K562 (cell line): Measurements from ENCODE around the gene CMTR1. TPM values are rescaled to one million over a fixed set of nuclear protein-coding genes. Genes with fewer than 3 reads are reported as not detected.
"Not testable (repeated sequence)": the region's sequence is repeated elsewhere in the genome, so short reads cannot be mapped to it uniquely, and the experiment has no call there.

Experiments used
- ATAC-seq: fragments of 200-7000 bp; cut with Tn5 transposase; 3 replicates; pipeline ENCODE4 v1.9.1; 2020; ENCODE audit warnings: moderate library complexity
- BruUV-seq: library from RNA; stranded (reverse); fragments of 400-500 nt; replicated peaks from 2 replicates; lab custom pipeline; 2021; lab: Mats Ljungman, UMichigan
- CTCF ChIA-PET: fragments of 300-600 bp; formaldehyde crosslinking; extraction: SDS; loops from one replicate; lab custom pipeline; 2021; ENCODE audit warnings: low intra/inter-chr PET ratio; lab: Yijun Ruan, JAX
- POLR2A ChIA-PET: fragments of 300-600, 350-650 bp; sonication (Branson Sonifier 250); formaldehyde crosslinking; extraction: SDS; loops from one replicate; lab custom pipeline; 2021; ENCODE audit warnings: antibody characterized with exemption, inconsistent platforms; lab: Yijun Ruan, JAX
- DNase-seq, 4 experiments: peaks; one replicate each; pipeline versions ENCODE4 v3.0.0 to v3.0.0-alpha.2; 2011 to 2018; ENCODE audit warnings: low spot score in 3 of 4, mixed read lengths in 3 of 4; ENCODE audit errors: extremely low read depth in 1 of 4
- FAIRE-seq: peaks from 2 replicates; lab custom pipeline; 2011; peaks lifted over from hg19 to GRCh38; lab: Jason Lieb, UNC
- H2AFZ ChIP-seq: 2 replicates; pipeline ENCODE4 v1.6.0; 2011; ENCODE audit warnings: low read depth, low read length, control low read depth, inconsistent platforms
- H3K27ac ChIP-seq: fragments of 200-600 bp; 3 replicates; pipeline ENCODE4 v1.8.0; 2011; ENCODE audit warnings: low read depth, mild to moderate bottlenecking, control low read depth, inconsistent platforms, low read length, moderate library complexity, mixed read lengths; ENCODE audit errors: extremely low read depth
- H3K27me3 ChIP-seq, 2 experiments: fragments of 300-600 bp in 1 of 2; 2 replicates in 1 of 2; 3 replicates in 1 of 2; pipeline versions ENCODE4 v1.6.0 to v1.8.0; 2011; ENCODE audit warnings: inconsistent platforms in 2 of 2, low read length in 2 of 2, mild to moderate bottlenecking in 1 of 2, mixed read lengths in 1 of 2, moderate library complexity in 1 of 2; ENCODE audit not compliant: control insufficient read depth in 2 of 2, insufficient read depth in 2 of 2
- H3K36me3 ChIP-seq: fragments of 300-600 bp; 3 replicates; pipeline ENCODE4 v1.8.0; 2011; ENCODE audit warnings: mild to moderate bottlenecking, low read length, inconsistent platforms; ENCODE audit not compliant: control insufficient read depth, insufficient read depth
- H3K4me1 ChIP-seq, 2 experiments: fragments of 200-600 bp in 1 of 2; replicated peaks in 1 of 2; 2 replicates in 1 of 2; 3 replicates in 1 of 2; pipeline versions ENCODE4 v1.5.1 to v1.8.0; 2011; ENCODE audit warnings: inconsistent platforms in 2 of 2, low read length in 2 of 2, mild to moderate bottlenecking in 1 of 2, mixed read lengths in 1 of 2, moderate library complexity in 1 of 2; ENCODE audit not compliant: control insufficient read depth in 2 of 2, insufficient read depth in 2 of 2
- H3K4me2 ChIP-seq: 2 replicates; pipeline ENCODE4 v1.6.1; 2011; ENCODE audit warnings: low read length, control low read depth, inconsistent platforms, mixed read lengths; ENCODE audit not compliant: insufficient read depth
- H3K4me3 ChIP-seq: fragments of 200-600 bp; sonication (generic), shearing (Covaris generic); 2 replicates; pipeline ENCODE4 v1.5.1; 2016; ENCODE audit warnings: control low read depth, inconsistent platforms
- H3K79me2 ChIP-seq: fragments of 200-600 bp; 3 replicates; pipeline ENCODE4 v1.8.0; 2011; ENCODE audit warnings: low read length, inconsistent platforms; ENCODE audit not compliant: control insufficient read depth, insufficient read depth
- H3K9ac ChIP-seq, 2 experiments: 2 replicates each; pipeline versions ENCODE4 v1.6.0 to v1.6.1; 2011; ENCODE audit warnings: low read depth in 2 of 2, low read length in 2 of 2, control low read depth in 1 of 2, inconsistent platforms in 1 of 2, mild to moderate bottlenecking in 1 of 2, mixed read lengths in 1 of 2; ENCODE audit not compliant: insufficient read depth in 1 of 2
- H3K9me1 ChIP-seq: one replicate; pipeline ENCODE4 v1.6.0; 2011; ENCODE audit warnings: inconsistent platforms, mild to moderate bottlenecking, low read length, moderate library complexity; ENCODE audit not compliant: control insufficient read depth, insufficient read depth
- H3K9me3 ChIP-seq: replicated peaks from 2 replicates; pipeline ENCODE4 v1.5.1; 2011; ENCODE audit warnings: low read depth, low read length, inconsistent platforms; ENCODE audit not compliant: control insufficient read depth, insufficient read depth
- H4K20me1 ChIP-seq: replicated peaks from 2 replicates; pipeline ENCODE4 v1.6.1; 2011; ENCODE audit warnings: low read length, inconsistent platforms, mixed read lengths; ENCODE audit not compliant: control insufficient read depth, insufficient read depth
- ADNP ChIP-seq: fragments of 200-800 bp; sonication (Bioruptor generic); IDR thresholded peaks from 2 replicates; pipeline ENCODE4 v1.6.1; 2016; ENCODE audit warnings: missing genetic modification characterization, missing compliant biosample characterization
- CBFA2T2 ChIP-seq: fragments of 450-650 bp; conservative IDR thresholded peaks from 2 replicates; pipeline ENCODE4 v1.6.1; 2017; ENCODE audit warnings: mild to moderate bottlenecking
- EP300 ChIP-seq: IDR thresholded peaks from 2 replicates; pipeline ENCODE4 v1.6.1; 2012; ENCODE audit warnings: low read length, improper control_type of control experiment
- MYNN ChIP-seq, 2 experiments: sonication (generic); formaldehyde crosslinking in 1 of 2; IDR thresholded peaks; 2 replicates each; pipeline versions ENCODE4 v1.5.0 to v1.6.1; 2016 to 2020; ENCODE audit warnings: antibody characterized with exemption in 1 of 2, missing genetic modification reagents in 1 of 2
- NFIC ChIP-seq: fragments of 450-650 bp; IDR thresholded peaks from 2 replicates; pipeline ENCODE4 v1.6.1; 2017; ENCODE audit warnings: mild to moderate bottlenecking, inconsistent platforms
- SMARCA4 ChIP-seq: fragments of 450-650 bp; IDR thresholded peaks from 2 replicates; pipeline ENCODE4 v1.6.1; 2016
- SMARCB1 ChIP-seq: IDR thresholded peaks from 2 replicates; pipeline ENCODE4 v1.6.1; 2011; ENCODE audit warnings: improper control_type of control experiment, low read depth; ENCODE audit not compliant: insufficient read length
- TAL1 ChIP-seq: fragments of 450-650 bp; IDR thresholded peaks from 2 replicates; pipeline ENCODE4 v1.6.1; 2016; ENCODE audit warnings: mild to moderate bottlenecking
- ZNF239 ChIP-seq: fragments of 250-450 bp; sonication (Bioruptor Pico); IDR thresholded peaks from 2 replicates; pipeline ENCODE4 v1.4.0; 2020; ENCODE audit warnings: mild to moderate bottlenecking
- in situ Hi-C: fragments of 300-500 bp; cut with MboI; formaldehyde crosslinking; loops from 4 replicates; pipeline ENCODE4 v1.15.0; 2018; ENCODE audit warnings: inconsistent platforms, mixed read lengths
- intact Hi-C: fragments of 100-400 bp; cut with micrococcal nuclease; formaldehyde crosslinking; loops from 2 replicates; pipeline ENCODE4 v1.14.2; 2022
- polyA plus RNA-seq, 8 experiments: library from polyadenylated mRNA; depleted of rRNA in 4 of 8; stranded (reverse) in 5 of 8; unstranded in 3 of 8; fragments of >200 nt; fragmentation: Nextera tagmentation in 2 of 8; fragmentation: Illumina TruSeq in 1 of 8; extraction: Ambion mirVana in 2 of 8; extraction: Trizol in 1 of 8; gene quantifications; 2 replicates each; pipeline versions ENCODE4 v1.2.1 to v1.2.3, GENCODE V29; 2011 to 2014; ENCODE audit warnings: inconsistent platforms in 1 of 8, missing spikeins in 1 of 8
- total RNA-seq, 7 experiments: library from RNA; depleted of rRNA in 6 of 7; stranded (reverse); fragments of >200 nt in 6 of 7; fragmentation: Illumina TruSeq in 2 of 7; extraction: Trizol in 2 of 7; gene quantifications; 2 replicates each; pipeline versions ENCODE4 v1.2.1 to v1.2.3, GENCODE V29; 2011 to 2021; ENCODE audit warnings: low replicate concordance in 1 of 7
- TF ChIP-seq, protein P1 (sequence below), 2 experiments: fragments of 450-650 bp; IDR thresholded peaks; 2 replicates each; pipeline ENCODE4 v1.6.1; 2018; ENCODE audit warnings: mild to moderate bottlenecking in 2 of 2, low read depth in 1 of 2; ENCODE audit not compliant: partially characterized antibody in 2 of 2
- TF ChIP-seq, protein P2 (sequence below): fragments of 200-800 bp; sonication (Bioruptor generic); IDR thresholded peaks from 2 replicates; pipeline ENCODE4 v1.6.1; 2017; ENCODE audit warnings: missing genetic modification characterization, missing compliant biosample characterization
- TF ChIP-seq, protein P3 (sequence below): sonication (generic); IDR thresholded peaks from 2 replicates; pipeline ENCODE4 v1.6.1; 2016
- TF ChIP-seq, protein P4 (sequence below): fragments of 250-450 bp; sonication (Bioruptor Pico); IDR thresholded peaks from 2 replicates; pipeline ENCODE4 v1.8.0; 2022; ENCODE audit warnings: moderate library complexity, mild to moderate bottlenecking, inconsistent platforms

The CMTR1 gene
- total and polyA plus RNA-seq, 9 of the 15 experiments (the other 6 are each of a cell fraction or from before 2014, with no cell fraction given), result 2.9 to 63.5 (median 49.5) TPM

DNA sequence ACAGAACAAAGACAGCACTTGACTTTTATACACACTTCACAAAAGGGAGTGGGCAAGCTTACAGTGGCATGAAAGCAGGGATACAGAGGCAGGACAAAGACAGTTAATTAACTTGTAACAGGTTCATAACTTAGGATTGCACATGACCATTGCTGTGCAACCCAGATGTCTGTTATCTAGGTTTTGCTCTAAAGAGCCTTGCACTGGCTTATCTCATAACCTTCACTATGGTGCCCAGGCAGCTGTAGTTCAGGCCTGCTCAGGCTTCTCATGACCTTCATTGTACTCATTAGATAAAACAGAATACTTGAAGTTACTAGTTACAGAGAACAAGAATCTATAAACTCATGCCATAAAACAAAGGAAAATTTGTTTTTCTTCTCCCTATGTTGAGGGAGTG is 31.4 kb upstream of the CMTR1 start:
- ChIA-PET CTCF (interaction anchor here (0.6 kb wide), 1 partner anchor 21 kb away, joined by 4 read pairs; no protein-coding TSS in a partner anchor), POLR2A (interaction anchor here (0.6 to 1.7 kb wide), 5 partner anchors 11 to 1302 kb away, joined by 3 to 5 read pairs (median 3); no protein-coding TSS in a partner anchor)
- H4K20me1 ChIP-seq; BruUV-seq; H3K4me3 ChIP-seq; H3K27ac ChIP-seq; H3K9me1 ChIP-seq; H3K9me3 ChIP-seq; H3K79me2 ChIP-seq; H3K27me3 ChIP-seq; in situ Hi-C loops; H3K36me3 ChIP-seq; TF ChIP-seq MYNN (CRISPR knock-in tag; IDR thresholded peaks at IDR 0.05): not testable (repeated sequence)
- Histone ChIP-seq H2AFZ (peak overlapping the region; percentile 54; the same call in 1 of the 2 replicates), H3K4me1 (peaks cover 21 to 30% of the 10 kb centered on the region in 2 experiments), H3K4me2 (peak overlapping the region; percentile 54; the same call in 1 of the 2 replicates), H3K9ac (0 out of 4 replicates have a peak overlapping the region, but pooled peaks of 1 of the 2 experiments have one; percentile 6)
- ATAC-seq, result peak; percentile 61
- intact Hi-C loops, result loop anchor here (2.0 kb wide), 1 partner anchor 59 kb away; no protein-coding TSS in a partner anchor
- FAIRE-seq, result peak; percentile 86
- DNase-seq, result peak in 2 of 4 experiments; percentile 42 to 83
- TF ChIP-seq TAL1 (peak; percentile 89), CBFA2T2 (peak; percentile 95), ZNF239 (CRISPR knock-in tag) (peak; percentile 34; the same call in 1 of the 2 replicates), ADNP (tag) (peak; percentile 51; the same call in 1 of the 2 replicates), MYNN (IDR thresholded peaks at IDR 0.05) (peak; percentile 88; the same call in 1 of the 2 replicates), SMARCB1 (peak; percentile 26), NFIC (peak; percentile 78), EP300 (peak; percentile 77), SMARCA4 (peak; percentile 86)
- TF ChIP-seq, protein P1, sequence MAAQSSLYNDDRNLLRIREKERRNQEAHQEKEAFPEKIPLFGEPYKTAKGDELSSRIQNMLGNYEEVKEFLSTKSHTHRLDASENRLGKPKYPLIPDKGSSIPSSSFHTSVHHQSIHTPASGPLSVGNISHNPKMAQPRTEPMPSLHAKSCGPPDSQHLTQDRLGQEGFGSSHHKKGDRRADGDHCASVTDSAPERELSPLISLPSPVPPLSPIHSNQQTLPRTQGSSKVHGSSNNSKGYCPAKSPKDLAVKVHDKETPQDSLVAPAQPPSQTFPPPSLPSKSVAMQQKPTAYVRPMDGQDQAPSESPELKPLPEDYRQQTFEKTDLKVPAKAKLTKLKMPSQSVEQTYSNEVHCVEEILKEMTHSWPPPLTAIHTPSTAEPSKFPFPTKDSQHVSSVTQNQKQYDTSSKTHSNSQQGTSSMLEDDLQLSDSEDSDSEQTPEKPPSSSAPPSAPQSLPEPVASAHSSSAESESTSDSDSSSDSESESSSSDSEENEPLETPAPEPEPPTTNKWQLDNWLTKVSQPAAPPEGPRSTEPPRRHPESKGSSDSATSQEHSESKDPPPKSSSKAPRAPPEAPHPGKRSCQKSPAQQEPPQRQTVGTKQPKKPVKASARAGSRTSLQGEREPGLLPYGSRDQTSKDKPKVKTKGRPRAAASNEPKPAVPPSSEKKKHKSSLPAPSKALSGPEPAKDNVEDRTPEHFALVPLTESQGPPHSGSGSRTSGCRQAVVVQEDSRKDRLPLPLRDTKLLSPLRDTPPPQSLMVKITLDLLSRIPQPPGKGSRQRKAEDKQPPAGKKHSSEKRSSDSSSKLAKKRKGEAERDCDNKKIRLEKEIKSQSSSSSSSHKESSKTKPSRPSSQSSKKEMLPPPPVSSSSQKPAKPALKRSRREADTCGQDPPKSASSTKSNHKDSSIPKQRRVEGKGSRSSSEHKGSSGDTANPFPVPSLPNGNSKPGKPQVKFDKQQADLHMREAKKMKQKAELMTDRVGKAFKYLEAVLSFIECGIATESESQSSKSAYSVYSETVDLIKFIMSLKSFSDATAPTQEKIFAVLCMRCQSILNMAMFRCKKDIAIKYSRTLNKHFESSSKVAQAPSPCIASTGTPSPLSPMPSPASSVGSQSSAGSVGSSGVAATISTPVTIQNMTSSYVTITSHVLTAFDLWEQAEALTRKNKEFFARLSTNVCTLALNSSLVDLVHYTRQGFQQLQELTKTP (IDR thresholded peaks at IDR 0.05; ENCODE audit: low read depth in 1 of 2, partially characterized antibody in 2 of 2), result peak in 1 of 2 experiments; percentile 39
- TF ChIP-seq, protein P2, sequence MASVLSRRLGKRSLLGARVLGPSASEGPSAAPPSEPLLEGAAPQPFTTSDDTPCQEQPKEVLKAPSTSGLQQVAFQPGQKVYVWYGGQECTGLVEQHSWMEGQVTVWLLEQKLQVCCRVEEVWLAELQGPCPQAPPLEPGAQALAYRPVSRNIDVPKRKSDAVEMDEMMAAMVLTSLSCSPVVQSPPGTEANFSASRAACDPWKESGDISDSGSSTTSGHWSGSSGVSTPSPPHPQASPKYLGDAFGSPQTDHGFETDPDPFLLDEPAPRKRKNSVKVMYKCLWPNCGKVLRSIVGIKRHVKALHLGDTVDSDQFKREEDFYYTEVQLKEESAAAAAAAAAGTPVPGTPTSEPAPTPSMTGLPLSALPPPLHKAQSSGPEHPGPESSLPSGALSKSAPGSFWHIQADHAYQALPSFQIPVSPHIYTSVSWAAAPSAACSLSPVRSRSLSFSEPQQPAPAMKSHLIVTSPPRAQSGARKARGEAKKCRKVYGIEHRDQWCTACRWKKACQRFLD (CRISPR knock-in tag), result peak; percentile 88
- TF ChIP-seq, protein P3, sequence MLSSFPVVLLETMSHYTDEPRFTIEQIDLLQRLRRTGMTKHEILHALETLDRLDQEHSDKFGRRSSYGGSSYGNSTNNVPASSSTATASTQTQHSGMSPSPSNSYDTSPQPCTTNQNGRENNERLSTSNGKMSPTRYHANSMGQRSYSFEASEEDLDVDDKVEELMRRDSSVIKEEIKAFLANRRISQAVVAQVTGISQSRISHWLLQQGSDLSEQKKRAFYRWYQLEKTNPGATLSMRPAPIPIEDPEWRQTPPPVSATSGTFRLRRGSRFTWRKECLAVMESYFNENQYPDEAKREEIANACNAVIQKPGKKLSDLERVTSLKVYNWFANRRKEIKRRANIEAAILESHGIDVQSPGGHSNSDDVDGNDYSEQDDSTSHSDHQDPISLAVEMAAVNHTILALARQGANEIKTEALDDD, result peak; percentile 95
- TF ChIP-seq, protein P4, sequence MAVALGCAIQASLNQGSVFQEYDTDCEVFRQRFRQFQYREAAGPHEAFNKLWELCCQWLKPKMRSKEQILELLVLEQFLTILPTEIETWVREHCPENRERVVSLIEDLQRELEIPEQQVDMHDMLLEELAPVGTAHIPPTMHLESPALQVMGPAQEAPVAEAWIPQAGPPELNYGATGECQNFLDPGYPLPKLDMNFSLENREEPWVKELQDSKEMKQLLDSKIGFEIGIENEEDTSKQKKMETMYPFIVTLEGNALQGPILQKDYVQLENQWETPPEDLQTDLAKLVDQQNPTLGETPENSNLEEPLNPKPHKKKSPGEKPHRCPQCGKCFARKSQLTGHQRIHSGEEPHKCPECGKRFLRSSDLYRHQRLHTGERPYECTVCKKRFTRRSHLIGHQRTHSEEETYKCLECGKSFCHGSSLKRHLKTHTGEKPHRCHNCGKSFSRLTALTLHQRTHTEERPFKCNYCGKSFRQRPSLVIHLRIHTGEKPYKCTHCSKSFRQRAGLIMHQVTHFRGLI (CRISPR knock-in tag), result peak; percentile 58; the same call in 1 of the 2 replicates
